D721Med (cell line): Measurements from ENCODE around the gene EMX2.

Experiments
- DNase-seq: peaks from one replicate; pipeline ENCODE4 v3.0.0; 2011; ENCODE audit warnings: low spot score; ENCODE audit not compliant: insufficient read length
- FAIRE-seq: peaks from 2 replicates; lab custom pipeline; 2011; peaks lifted over from hg19 to GRCh38; lab: Jason Lieb, UNC
- CTCF ChIP-seq: IDR thresholded peaks from 2 replicates; pipeline ENCODE4 v1.5.1; 2012; ENCODE audit warnings: mild to moderate bottlenecking, control low read depth; ENCODE audit not compliant: insufficient read depth; ENCODE audit errors: missing control alignments

The EMX2 gene

GRCh38 chr10:117553815-117554172 is 11.2 kb downstream of the EMX2 start:
- no peak for TF ChIP-seq CTCF
- FAIRE-seq (no peak), DNase-seq (no peak)

- DNase-seq (no peak), FAIRE-seq (no peak)
- no peak for TF ChIP-seq CTCF
Measured at GRCh38 chr10:117554241-117554814, 11.8 kb downstream of the EMX2 start.

GRCh38 chr10:117555017-117555416 is 12.5 kb downstream of the EMX2 start:
- FAIRE-seq, result no peak
- no peak for DNase-seq
- no peak for TF ChIP-seq CTCF

GRCh38 chr10:117555863-117556262 is 13.3 kb downstream of the EMX2 start:
- no peak for DNase-seq
- TF ChIP-seq CTCF, result no peak
- FAIRE-seq, result no peak

- no peak for DNase-seq
- TF ChIP-seq CTCF, result no peak
- no peak for FAIRE-seq
Measured at GRCh38 chr10:117556356-117556755, 13.8 kb downstream of the EMX2 start.

GRCh38 chr10:117559712-117560111 is 17.2 kb downstream of the EMX2 start:
- TF ChIP-seq CTCF, result no peak
- DNase-seq, result no peak
- FAIRE-seq, result no peak

- no peak for TF ChIP-seq CTCF
- DNase-seq (no peak), FAIRE-seq (no peak)
Measured at GRCh38 chr10:117560942-117561341, 18.4 kb downstream of the EMX2 start.
